ENCODE data around the gene SULF2. TPM values are rescaled to one million over a fixed set of nuclear protein-coding genes. Genes with fewer than 3 reads are reported as not detected.

SULF2 gene
- total and polyA plus RNA-seq, 2 of the 13 experiments (the other 11 are each of a cell fraction or from before 2014, with no cell fraction given), result 7.2 to 50.9 TPM

- TF ChIP-seq HOXD1 (CRISPR knock-in tag; IDR thresholded peaks at IDR 0.05) (no peak), ZNF337 (CRISPR knock-in tag; IDR thresholded peaks at IDR 0.05; ENCODE audit: borderline replicate concordance, low read depth) (0 out of 2 replicates have a peak, but pooled peaks have one; percentile 68), NFATC3 (CRISPR knock-in tag; IDR thresholded peaks at IDR 0.05) (0 out of 2 replicates have a peak, but pooled peaks have one; percentile 70), FOXM1 (CRISPR knock-in tag; IDR thresholded peaks at IDR 0.05) (no peak), ZNF329 (CRISPR knock-in tag; IDR thresholded peaks at IDR 0.05; ENCODE audit: low read depth) (0 out of 2 replicates have a peak, but pooled peaks have one; percentile 39), BRCA1 (CRISPR knock-in tag; IDR thresholded peaks at IDR 0.05) (no peak), MLXIP (CRISPR knock-in tag; IDR thresholded peaks at IDR 0.05; ENCODE audit: borderline replicate concordance) (no peak), ZNF382 (CRISPR knock-in tag; IDR thresholded peaks at IDR 0.05; ENCODE audit: borderline replicate concordance) (no peak), SP5 (CRISPR knock-in tag; IDR thresholded peaks at IDR 0.05; ENCODE audit: borderline replicate concordance, low read depth) (no peak), ZNF264 (CRISPR knock-in tag; IDR thresholded peaks at IDR 0.05) (peak; percentile 14; the same call in 1 of the 2 replicates), ZNF513 (CRISPR knock-in tag; conservative IDR thresholded peaks at IDR 0.05) (no peak), ZFP90 (CRISPR knock-in tag; IDR thresholded peaks at IDR 0.05; ENCODE audit: borderline replicate concordance) (no peak; the same call in 1 of the 2 replicates), ZNF30 (CRISPR knock-in tag; IDR thresholded peaks at IDR 0.05) (0 out of 2 replicates have a peak, but pooled peaks have one; percentile 46), ATF1 (CRISPR knock-in tag; IDR thresholded peaks at IDR 0.05) (no peak), EHMT2 (IDR thresholded peaks at IDR 0.05; ENCODE audit: borderline replicate concordance, low read depth, low read length) (no peak), STAT5B (CRISPR knock-in tag; IDR thresholded peaks at IDR 0.05) (no peak), ZNF331 (CRISPR knock-in tag; IDR thresholded peaks at IDR 0.05) (no peak), ZNF230 (CRISPR knock-in tag; IDR thresholded peaks at IDR 0.05) (peak; percentile 33; the same call in 1 of the 2 replicates), ELK4 (CRISPR knock-in tag; IDR thresholded peaks at IDR 0.05; ENCODE audit: borderline replicate concordance) (no peak), ATF4 (CRISPR knock-in tag; IDR thresholded peaks at IDR 0.05) (no peak), RBM39 (IDR thresholded peaks at IDR 0.05; ENCODE audit: low read depth, low read length, poor library complexity, severe bottlenecking) (peak; percentile 55)
These were observed 828 bp upstream of the SULF2 start (continued) for GRCh38 chr20:47785854-47786764.

Measured in HepG2 (cell line).